Mammary epithelial cell (primary cell): ENCODE data around the gene REL.

Experiments
- CTCF ChIP-seq, 2 donors: IDR thresholded peaks in 1 of 2; conservative IDR thresholded peaks in 1 of 2; 2 replicates each; pipeline ENCODE4 v1.5.1; 2011 to 2012; ENCODE audit warnings: inconsistent platforms in 2 of 2, low read length in 2 of 2, mild to moderate bottlenecking in 2 of 2, control low read depth in 1 of 2, low read depth in 1 of 2; ENCODE audit not compliant: insufficient read depth in 1 of 2; ENCODE audit errors: extremely low read depth in 1 of 2
- EZH2 ChIP-seq: IDR thresholded peaks from 2 replicates; pipeline ENCODE4 v1.6.1; 2012; ENCODE audit warnings: low read length, inconsistent platforms, borderline replicate concordance

GRCh38 chr2:60840880-60841279 is 40.5 kb upstream of the REL start:
- no peak for TF ChIP-seq CTCF (conservative IDR thresholded peaks at IDR 0.05 in 1 of 2, IDR thresholded peaks at IDR 0.05 in 1 of 2; ENCODE audit: extremely low read depth in 1 of 2, insufficient read depth in 1 of 2, low read depth in 1 of 2, low read length in 2 of 2)
- no peak for TF ChIP-seq EZH2
